ENCODE data around the gene PEX6. TPM values are rescaled to one million over a fixed set of nuclear protein-coding genes. Genes with fewer than 3 reads are reported as not detected.
A peak's percentile ranks its signal among the peaks of the same experiment; 100 is the strongest.

The PEX6 gene
- total RNA-seq, 1 experiment from 2014 or later = 15.6 TPM

- Histone ChIP-seq H3K23me2 (ENCODE audit: insufficient read length, low read depth, low read length, poor library complexity, severe bottlenecking) (peaks cover 14% of the 10 kb centered on the region), H2BK5ac (ENCODE audit: insufficient read length, low read length) (no peak overlapping the region), H4K91ac (ENCODE audit: insufficient read length, low read depth, low read length) (no peak overlapping the region), H2BK20ac (ENCODE audit: low read depth, low read length, poor library complexity, severe bottlenecking) (no peak overlapping the region), H2AK5ac (ENCODE audit: insufficient read length, low read length) (no peak overlapping the region), H3K27me3 (ENCODE audit: insufficient read depth, low read length) (no peaks in the 10 kb centered on the region), H2BK120ac (ENCODE audit: low read depth, low read length, poor library complexity, severe bottlenecking) (no peak overlapping the region), H3K27ac (ENCODE audit: insufficient read length, low read depth, low read length) (no peak overlapping the region), H2AFZ (ENCODE audit: low read length) (no peak overlapping the region), H3K79me1 (ENCODE audit: insufficient read depth, low read depth, low read length, poor library complexity, severe bottlenecking) (no peaks in the 10 kb centered on the region), H3K9ac (ENCODE audit: extremely low read depth, insufficient read length, low read length) (no peak overlapping the region), H3K4ac (ENCODE audit: low read depth, low read length) (no peak overlapping the region), H3K9me3 (ENCODE audit: control insufficient read depth, low read depth, low read length) (no peaks in the 10 kb centered on the region), H3K79me2 (ENCODE audit: insufficient read depth, low read length) (no peaks in the 10 kb centered on the region), H3K14ac (ENCODE audit: insufficient read depth, low read length) (no peak overlapping the region; the same call in 1 of the 2 replicates), H4K5ac (ENCODE audit: insufficient read length, low read depth, low read length) (no peak overlapping the region), H3K4me1 (ENCODE audit: insufficient read depth, low read length) (no peaks in the 10 kb centered on the region), H4K20me1 (ENCODE audit: control insufficient read depth, insufficient read depth, insufficient read length) (no peaks in the 10 kb centered on the region), H3K56ac (ENCODE audit: insufficient read length, low read depth, low read length) (no peak overlapping the region), H2BK12ac (ENCODE audit: insufficient read length, low read depth, low read length) (no peak overlapping the region), H4K8ac (replicated peaks; ENCODE audit: insufficient read length, low read depth, low read length) (no peak overlapping the region), H3T11ph (ENCODE audit: low read length) (no peak overlapping the region), H3K4me2 (ENCODE audit: insufficient read depth, insufficient read length, low read length) (no peak overlapping the region), H3K23ac (ENCODE audit: insufficient read length, low read depth, low read length) (no peak overlapping the region), H3K18ac (ENCODE audit: insufficient read length, low read depth, low read length) (no peak overlapping the region), H2BK15ac (ENCODE audit: low read depth, low read length) (no peak overlapping the region)
- whole genome bisulfite sequencing (ENCODE audit: extremely low coverage, insufficient read length, low lambda C conversion rate) = no CpG with 5 or more reads among the region's 23 CpGs
- no peak overlapping the region; a peak in 2 of 7 replicates for H3K27ac Mint-ChIP-seq
- H3K36me3 Mint-ChIP-seq (ENCODE audit: insufficient read depth in 1 of 3, low read depth in 3 of 3) = peaks cover 0 to 4% (median 2%) of the 10 kb centered on the region in 3 experiments; a peak in 3 of 7 replicates
- H3K9me3 Mint-ChIP-seq = no peaks in the 10 kb centered on the region
- peaks cover 9 to 12% of the 10 kb centered on the region in 2 experiments for H3K4me1 Mint-ChIP-seq
- DNase-seq = peak; percentile 73
- H3K27me3 Mint-ChIP-seq (ENCODE audit: low read depth) = no peaks in the 10 kb centered on the region; the same call in 1 of the 2 replicates
- TF ChIP-seq CTCF (conservative IDR thresholded peaks at IDR 0.05) = no peak
- H3K4me3 Mint-ChIP-seq = no peak overlapping the region; a peak in 1 of 5 replicates
Observed at GRCh38 chr6:42925248-42925857, 53.6 kb downstream of the PEX6 start.
